Naive thymus-derived CD4-positive, alpha-beta T cell (primary cell): Measurements from ENCODE around the gene UGT2A1. TPM values are rescaled to one million over a fixed set of nuclear protein-coding genes. Genes with fewer than 3 reads are reported as not detected.

ENCODE experiments used
- ATAC-seq: fragments of 150-1000 bp; cut with Tn5 transposase; 2 replicates; pipeline ENCODE4 v1.10.0; 2021; ENCODE audit warnings: mild to moderate bottlenecking, moderate library complexity
- CTCF ChIA-PET: fragments of 350-600 bp; sonication (Branson Sonifier 250); formaldehyde crosslinking; loops from one replicate; lab custom pipeline; 2021; ENCODE audit warnings: antibody characterized with exemption; lab: Charles Lee
- POLR2A ChIA-PET: fragments of 350-600 bp; sonication (Branson Sonifier 250); formaldehyde crosslinking; loops from one replicate; lab custom pipeline; 2021; ENCODE audit warnings: antibody characterized with exemption, inconsistent platforms; lab: Charles Lee
- DNase-seq, 9 donors: peaks; one replicate each; pipeline versions ENCODE4 v3.0.0 to v3.0.0-alpha.2; 2020 to 2022; ENCODE audit warnings: mixed read lengths in 1 of 9
- H3K27ac ChIP-seq: one replicate; pipeline ENCODE4 v1.7.0; 2013; ENCODE audit warnings: mild to moderate bottlenecking, low read depth, low read length, moderate library complexity
- H3K27me3 ChIP-seq, 2 donors: one replicate each; pipeline ENCODE4 v1.7.0; 2013; ENCODE audit warnings: low read length in 2 of 2, mild to moderate bottlenecking in 2 of 2, moderate library complexity in 2 of 2; ENCODE audit not compliant: control insufficient read depth in 2 of 2, insufficient read depth in 2 of 2
- H3K36me3 ChIP-seq, 3 experiments: 1 replicate in 2 of 3; 2 replicates in 1 of 3; pipeline ENCODE4 v1.7.0; 2013; ENCODE audit warnings: low read length in 3 of 3, mild to moderate bottlenecking in 3 of 3, moderate library complexity in 1 of 3; ENCODE audit not compliant: insufficient read depth in 3 of 3, control insufficient read depth in 2 of 3
- H3K4me1 ChIP-seq, 2 donors: one replicate each; pipeline ENCODE4 v1.7.0; 2013; ENCODE audit warnings: low read length in 2 of 2, mild to moderate bottlenecking in 2 of 2, moderate library complexity in 1 of 2; ENCODE audit not compliant: control insufficient read depth in 2 of 2, insufficient read depth in 2 of 2
- H3K4me3 ChIP-seq: 2 replicates; pipeline ENCODE4 v1.7.0; 2013; ENCODE audit warnings: mild to moderate bottlenecking, low read length
- H3K9me3 ChIP-seq, 3 experiments: 1 replicate in 2 of 3; 2 replicates in 1 of 3; pipeline ENCODE4 v1.7.0; 2013; ENCODE audit warnings: low read length in 3 of 3; ENCODE audit not compliant: control insufficient read depth in 2 of 3
- H3K27ac Mint-ChIP-seq, 9 donors: one replicate each; pipeline ENCODE4 v1.8.0; 2020 to 2022; ENCODE audit warnings: mixed read lengths in 9 of 9, mild to moderate bottlenecking in 8 of 9, moderate library complexity in 5 of 9, inconsistent platforms in 2 of 9
- H3K27me3 Mint-ChIP-seq, 5 donors: one replicate each; pipeline ENCODE4 v1.8.0; 2021 to 2022; ENCODE audit warnings: mixed read lengths in 5 of 5, mild to moderate bottlenecking in 1 of 5
- H3K36me3 Mint-ChIP-seq, 5 donors: one replicate each; pipeline ENCODE4 v1.8.0; 2020 to 2022; ENCODE audit warnings: mixed read lengths in 5 of 5, mild to moderate bottlenecking in 3 of 5, inconsistent platforms in 1 of 5
- H3K4me1 Mint-ChIP-seq, 7 donors: one replicate each; pipeline ENCODE4 v1.8.0; 2020 to 2022; ENCODE audit warnings: mixed read lengths in 7 of 7, mild to moderate bottlenecking in 3 of 7, inconsistent platforms in 1 of 7
- H3K4me3 Mint-ChIP-seq, 10 donors: one replicate each; pipeline ENCODE4 v1.8.0; 2020 to 2022; ENCODE audit warnings: mild to moderate bottlenecking in 10 of 10, mixed read lengths in 10 of 10, moderate library complexity in 6 of 10, inconsistent platforms in 2 of 10
- H3K9me3 Mint-ChIP-seq, 11 donors: one replicate each; pipeline ENCODE4 v1.8.0; 2020 to 2022; ENCODE audit warnings: mixed read lengths in 11 of 11, mild to moderate bottlenecking in 4 of 11, inconsistent platforms in 1 of 11, moderate library complexity in 1 of 11
- intact Hi-C, 2 donors: fragments of 100-400 bp; cut with micrococcal nuclease; formaldehyde crosslinking; loops; one replicate each; pipeline ENCODE4 v1.15.1; 2023
- polyA plus RNA-seq, 2 donors: library from polyadenylated mRNA; unstranded; fragments of 300-500 nt; fragmentation: Illumina TruSeq; gene quantifications; one replicate each; pipeline ENCODE4 v1.2.3, GENCODE V29; 2021
- total RNA-seq, 6 experiments: library from RNA in 5 of 6; stranded (reverse) in 5 of 6; gene quantifications; 1 replicate in 5 of 6; 2 replicates in 1 of 6; pipeline ENCODE4 v1.2.3 and lab custom pipeline; 2021 to 2026

The UGT2A1 gene
- total and polyA plus RNA-seq, 7 experiments from 2014 or later = not detected

DNA sequence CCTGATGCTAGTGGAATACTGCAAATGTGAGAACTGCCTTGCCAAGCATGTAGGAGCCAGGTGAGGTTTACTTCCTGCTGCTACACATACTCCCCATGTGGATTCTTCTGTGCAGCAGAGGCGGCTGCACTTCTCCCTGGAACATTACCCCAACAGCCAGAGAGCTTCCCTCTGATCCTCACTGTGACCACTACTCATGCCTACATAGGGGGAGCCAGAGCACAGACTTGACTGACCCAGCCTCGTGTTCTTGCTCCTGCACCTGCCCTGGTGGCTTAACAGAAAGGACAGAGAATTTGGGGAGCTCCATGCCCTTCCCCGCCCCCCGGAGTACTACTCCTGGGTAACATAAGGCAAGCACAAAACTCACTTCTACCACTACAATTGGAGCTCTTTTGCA lies 52.0 kb downstream of the UGT2A1 start:
- ATAC-seq (no peak), DNase-seq (no peak)
- H3K27me3 Mint-ChIP-seq = peaks cover 0 to 11% (median 0%) of the 10 kb centered on the region in 5 donors
- no peaks in the 10 kb centered on the region for H3K36me3 Mint-ChIP-seq
- H3K36me3 ChIP-seq = no peaks in the 10 kb centered on the region
- H3K27ac Mint-ChIP-seq = no peak overlapping the region
- intact Hi-C loops = no loop called here
- H3K27me3 ChIP-seq = no peaks in the 10 kb centered on the region
- no peaks in the 10 kb centered on the region for H3K4me1 Mint-ChIP-seq
- H3K4me3 Mint-ChIP-seq = no peak overlapping the region
- peaks cover 0 to 5% (median 0%) of the 10 kb centered on the region in 11 donors for H3K9me3 Mint-ChIP-seq
- H3K4me1 ChIP-seq = no peaks in the 10 kb centered on the region
- H3K9me3 ChIP-seq = no peaks in the 10 kb centered on the region
- CTCF ChIA-PET = no interaction called here
- H3K4me3 ChIP-seq = no peak overlapping the region
- no peak overlapping the region for H3K27ac ChIP-seq
- POLR2A ChIA-PET = no interaction called here

GRCh38 chr4:69600013-69600412 lies 53.0 kb downstream of the UGT2A1 start:
- Histone ChIP-seq H3K4me3 (no peak overlapping the region), H3K9me3 (no peaks in the 10 kb centered on the region), H3K4me1 (no peaks in the 10 kb centered on the region), H3K27ac (no peak overlapping the region), H3K36me3 (no peaks in the 10 kb centered on the region), H3K27me3 (no peaks in the 10 kb centered on the region)
- ChIA-PET POLR2A (no interaction called here), CTCF (interaction anchor here (0.6 kb wide), 1 partner anchor 1366 kb away, joined by 3 read pairs; no protein-coding TSS in a partner anchor)
- Mint-ChIP-seq H3K36me3 (no peaks in the 10 kb centered on the region), H3K27me3 (peaks cover 0 to 11% (median 0%) of the 10 kb centered on the region in 5 donors), H3K4me1 (no peaks in the 10 kb centered on the region), H3K4me3 (no peak overlapping the region), H3K27ac (no peak overlapping the region), H3K9me3 (peaks cover 0 to 2% (median 0%) of the 10 kb centered on the region in 11 donors)
- intact Hi-C loops = no loop called here
- ATAC-seq = no peak
- no peak for DNase-seq

GRCh38 chr4:69594382-69594781 lies 58.7 kb downstream of the UGT2A1 start:
- Histone ChIP-seq H3K4me3 (no peak overlapping the region), H3K4me1 (no peaks in the 10 kb centered on the region), H3K36me3 (no peaks in the 10 kb centered on the region), H3K9me3 (no peaks in the 10 kb centered on the region), H3K27me3 (no peaks in the 10 kb centered on the region), H3K27ac (no peak overlapping the region)
- DNase-seq (no peak), ATAC-seq (no peak)
- ChIA-PET POLR2A (no interaction called here), CTCF (no interaction called here)
- Mint-ChIP-seq H3K27me3 (peaks cover 0 to 4% (median 0%) of the 10 kb centered on the region in 5 donors), H3K27ac (no peak overlapping the region), H3K4me3 (no peak overlapping the region), H3K9me3 (no peaks in the 10 kb centered on the region), H3K36me3 (no peaks in the 10 kb centered on the region), H3K4me1 (no peaks in the 10 kb centered on the region)
- intact Hi-C loops = no loop called here

- intact Hi-C loops = no loop called here
- CTCF ChIA-PET = no interaction called here
Observed at GRCh38 chr4:69591364-69591763, 61.7 kb downstream of the UGT2A1 start.

DNA sequence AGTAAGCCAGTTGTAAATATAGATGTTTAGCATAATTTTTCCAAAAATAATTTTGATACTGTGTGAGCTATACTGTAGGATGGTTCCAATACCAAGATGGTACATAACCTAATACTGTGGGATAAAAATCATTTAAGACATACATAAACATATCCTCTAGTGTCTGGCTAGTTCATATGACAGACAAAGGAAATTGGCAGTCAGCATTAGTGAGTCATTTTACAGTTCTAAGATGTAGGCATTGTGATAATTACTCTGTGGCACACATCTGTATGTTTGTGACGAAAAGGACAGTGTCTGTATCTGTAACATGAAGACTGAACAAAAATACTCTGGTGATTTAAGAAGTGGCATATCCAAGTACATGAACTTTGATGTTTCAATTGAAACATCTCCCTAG lies 63.2 kb downstream of the UGT2A1 start:
- ChIA-PET CTCF (no interaction called here), POLR2A (no interaction called here)
- H3K4me3 ChIP-seq = no peak overlapping the region
- no peaks in the 10 kb centered on the region for H3K36me3 ChIP-seq
- Mint-ChIP-seq H3K27me3 (peaks cover 0 to 17% (median 3%) of the 10 kb centered on the region in 5 donors), H3K4me3 (no peak overlapping the region), H3K4me1 (no peaks in the 10 kb centered on the region), H3K36me3 (peaks cover 0 to 3% (median 0%) of the 10 kb centered on the region in 5 donors), H3K27ac (no peak overlapping the region), H3K9me3 (peaks cover 0 to 5% (median 0%) of the 10 kb centered on the region in 11 donors)
- ATAC-seq = no peak
- no peaks in the 10 kb centered on the region for H3K4me1 ChIP-seq
- no peaks in the 10 kb centered on the region for H3K27me3 ChIP-seq
- no peaks in the 10 kb centered on the region for H3K9me3 ChIP-seq
- intact Hi-C loops = no loop called here
- DNase-seq = no peak
- no peak overlapping the region for H3K27ac ChIP-seq

More at GRCh38 chr4:69591364-69591763, 61.7 kb downstream of the UGT2A1 start:
- Mint-ChIP-seq H3K4me3 (no peak overlapping the region), H3K27me3 (peaks cover 0 to 9% (median 3%) of the 10 kb centered on the region in 5 donors), H3K36me3 (no peaks in the 10 kb centered on the region), H3K4me1 (no peaks in the 10 kb centered on the region), H3K9me3 (no peaks in the 10 kb centered on the region), H3K27ac (no peak overlapping the region)
- no peaks in the 10 kb centered on the region for H3K4me1 ChIP-seq
- DNase-seq = no peak
- no peak for ATAC-seq
- no peaks in the 10 kb centered on the region for H3K9me3 ChIP-seq
- POLR2A ChIA-PET = no interaction called here
- no peaks in the 10 kb centered on the region for H3K36me3 ChIP-seq
- no peaks in the 10 kb centered on the region for H3K27me3 ChIP-seq
- no peak overlapping the region for H3K27ac ChIP-seq
- no peak overlapping the region for H3K4me3 ChIP-seq

DNA sequence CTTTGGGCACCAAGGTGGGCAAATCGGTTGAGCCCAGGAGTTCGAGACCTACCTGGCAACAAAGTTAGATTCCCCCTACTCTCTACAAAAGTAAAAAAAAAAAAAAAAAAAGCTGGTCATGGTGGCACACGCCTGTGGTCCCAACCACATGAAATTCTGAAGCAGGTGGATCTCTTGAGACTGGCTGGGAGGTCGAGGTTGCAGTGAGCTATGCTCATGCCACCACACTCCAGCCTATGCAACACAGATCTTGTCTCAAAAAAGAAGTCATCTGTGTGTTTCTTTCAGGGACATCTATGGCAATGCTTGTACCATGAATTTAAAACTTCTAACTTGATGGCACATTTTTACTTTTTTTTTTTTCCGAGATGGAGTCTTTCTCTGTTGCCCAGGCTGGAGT lies 68.9 kb downstream of the UGT2A1 start:
- CTCF ChIA-PET = no interaction called here
- ATAC-seq (no peak), DNase-seq (no peak)
- no peaks in the 10 kb centered on the region for H3K4me1 ChIP-seq
- peaks cover 0 to 3% (median 0%) of the 10 kb centered on the region in 5 donors for H3K36me3 Mint-ChIP-seq
- intact Hi-C loops = no loop called here
- no peaks in the 10 kb centered on the region for H3K27me3 ChIP-seq
- H3K4me3 Mint-ChIP-seq = no peak overlapping the region
- peaks cover 0 to 25% (median 3%) of the 10 kb centered on the region in 5 donors for H3K27me3 Mint-ChIP-seq
- H3K4me3 ChIP-seq = no peak overlapping the region
- no peak overlapping the region for H3K27ac ChIP-seq
- peaks cover 0 to 5% (median 0%) of the 10 kb centered on the region in 11 donors for H3K9me3 Mint-ChIP-seq
- POLR2A ChIA-PET = no interaction called here
- H3K27ac Mint-ChIP-seq = no peak overlapping the region
- H3K36me3 ChIP-seq = no peaks in the 10 kb centered on the region
- no peaks in the 10 kb centered on the region for H3K4me1 Mint-ChIP-seq
- no peaks in the 10 kb centered on the region for H3K9me3 ChIP-seq

DNA sequence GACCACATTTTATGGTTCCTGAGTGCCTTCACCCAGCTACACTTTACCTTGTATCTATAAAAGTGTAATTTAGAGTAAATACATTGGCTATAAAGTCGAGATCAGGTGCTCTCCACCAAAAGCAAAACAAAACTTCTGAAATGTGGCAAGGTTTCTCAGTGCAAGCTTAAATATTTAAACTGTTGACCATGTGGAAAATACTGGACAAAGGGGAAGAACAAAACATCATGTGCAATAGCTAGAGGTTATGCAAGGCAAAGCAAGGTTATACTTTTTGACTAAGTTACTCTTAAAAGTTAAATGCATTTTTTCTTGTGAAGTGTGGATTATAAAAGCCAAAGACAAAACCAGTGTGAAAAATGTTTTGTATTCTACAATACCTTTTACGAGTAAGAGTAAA lies 69.5 kb downstream of the UGT2A1 start:
- H3K9me3 ChIP-seq = no peaks in the 10 kb centered on the region
- Mint-ChIP-seq H3K27me3 (peaks cover 0 to 25% (median 3%) of the 10 kb centered on the region in 5 donors), H3K4me1 (no peaks in the 10 kb centered on the region), H3K36me3 (peaks cover 0 to 3% (median 0%) of the 10 kb centered on the region in 5 donors), H3K27ac (no peak overlapping the region), H3K4me3 (no peak overlapping the region), H3K9me3 (peaks cover 0 to 5% (median 0%) of the 10 kb centered on the region in 11 donors)
- no peaks in the 10 kb centered on the region for H3K4me1 ChIP-seq
- no peak overlapping the region for H3K4me3 ChIP-seq
- H3K27me3 ChIP-seq = no peaks in the 10 kb centered on the region
- ChIA-PET CTCF (no interaction called here), POLR2A (no interaction called here)
- no peak for DNase-seq
- H3K36me3 ChIP-seq = no peaks in the 10 kb centered on the region
- intact Hi-C loops = no loop called here
- H3K27ac ChIP-seq = no peak overlapping the region
- ATAC-seq = no peak
